Measurements from ENCODE around the gene C5orf63.

DNA sequence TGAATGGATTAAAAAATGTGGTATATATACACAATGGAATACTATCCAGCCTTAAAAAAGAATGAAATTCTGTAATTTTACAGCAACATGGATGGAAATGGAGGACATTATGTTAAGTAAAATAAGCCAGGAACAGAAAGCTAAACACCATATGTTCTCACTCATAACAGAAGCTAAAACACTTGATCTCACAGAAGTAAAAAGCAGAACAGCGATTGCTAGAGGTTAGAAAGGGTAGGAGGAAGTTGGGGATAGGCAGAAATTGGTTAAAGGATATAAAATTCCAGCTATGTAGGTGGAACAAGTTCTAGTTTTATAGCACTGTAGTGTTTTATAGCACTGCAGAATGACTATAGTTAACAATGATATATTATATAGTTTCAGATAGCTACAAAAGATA is 58.7 kb downstream of the C5orf63 start:
- TF ChIP-seq NRF1 (IDR thresholded peaks at IDR 0.05; ENCODE audit: low read depth, low read length) (no peak), CTCF (IDR thresholded peaks at IDR 0.05; ENCODE audit: control extremely low read depth in 1 of 3, insufficient read depth in 1 of 3, low read depth in 1 of 3, low read length in 3 of 3) (no peak)

Measured in H1 (cell line).